IPS DF 4.7 (cell line): ENCODE measurements around the gene SCAMP4.

Experiments used
- DNase-seq: peaks from one replicate; pipeline ENCODE4 v3.0.0-alpha.2; 2013; ENCODE audit warnings: low spot score; ENCODE audit errors: extremely low read depth

The SCAMP4 gene

DNA sequence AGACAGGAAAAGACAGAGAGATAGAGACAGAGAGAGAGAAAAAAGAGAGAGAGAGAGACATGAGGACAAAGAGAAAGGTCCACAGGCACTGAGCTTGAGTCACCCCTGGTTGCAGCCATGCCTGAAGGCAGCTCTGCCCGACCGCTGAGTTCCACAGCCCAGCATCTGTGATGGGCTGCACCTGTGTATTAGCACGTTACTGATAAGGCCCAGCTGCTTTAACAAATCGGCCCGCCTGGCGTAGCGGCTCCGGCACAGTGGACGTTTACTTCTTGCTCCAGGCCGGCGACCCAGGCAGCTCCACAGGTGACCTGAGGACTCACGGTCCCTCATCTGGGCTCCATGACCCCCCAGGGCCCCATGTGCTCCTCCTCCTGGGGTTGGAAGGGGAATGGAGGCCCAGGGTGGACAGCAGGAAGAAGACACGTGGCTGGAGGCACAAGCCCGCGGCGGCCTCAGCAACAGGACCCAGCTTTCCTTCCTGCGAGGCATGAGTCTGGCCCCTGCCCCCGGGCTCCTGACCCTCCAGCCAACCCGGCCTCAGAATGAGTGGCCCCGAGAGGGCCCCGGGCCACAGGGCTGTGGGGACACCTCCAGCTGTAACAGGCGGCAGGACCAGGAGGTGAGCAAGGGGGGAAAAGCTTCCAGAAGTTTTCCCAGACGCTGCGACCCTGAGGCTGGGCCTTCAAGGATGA is 31.9 kb downstream of the SCAMP4 start:
- no peak for DNase-seq

- DNase-seq: no peak
These were observed 32.9 kb downstream of the SCAMP4 start for GRCh38 chr19:1938071-1938470.

DNA sequence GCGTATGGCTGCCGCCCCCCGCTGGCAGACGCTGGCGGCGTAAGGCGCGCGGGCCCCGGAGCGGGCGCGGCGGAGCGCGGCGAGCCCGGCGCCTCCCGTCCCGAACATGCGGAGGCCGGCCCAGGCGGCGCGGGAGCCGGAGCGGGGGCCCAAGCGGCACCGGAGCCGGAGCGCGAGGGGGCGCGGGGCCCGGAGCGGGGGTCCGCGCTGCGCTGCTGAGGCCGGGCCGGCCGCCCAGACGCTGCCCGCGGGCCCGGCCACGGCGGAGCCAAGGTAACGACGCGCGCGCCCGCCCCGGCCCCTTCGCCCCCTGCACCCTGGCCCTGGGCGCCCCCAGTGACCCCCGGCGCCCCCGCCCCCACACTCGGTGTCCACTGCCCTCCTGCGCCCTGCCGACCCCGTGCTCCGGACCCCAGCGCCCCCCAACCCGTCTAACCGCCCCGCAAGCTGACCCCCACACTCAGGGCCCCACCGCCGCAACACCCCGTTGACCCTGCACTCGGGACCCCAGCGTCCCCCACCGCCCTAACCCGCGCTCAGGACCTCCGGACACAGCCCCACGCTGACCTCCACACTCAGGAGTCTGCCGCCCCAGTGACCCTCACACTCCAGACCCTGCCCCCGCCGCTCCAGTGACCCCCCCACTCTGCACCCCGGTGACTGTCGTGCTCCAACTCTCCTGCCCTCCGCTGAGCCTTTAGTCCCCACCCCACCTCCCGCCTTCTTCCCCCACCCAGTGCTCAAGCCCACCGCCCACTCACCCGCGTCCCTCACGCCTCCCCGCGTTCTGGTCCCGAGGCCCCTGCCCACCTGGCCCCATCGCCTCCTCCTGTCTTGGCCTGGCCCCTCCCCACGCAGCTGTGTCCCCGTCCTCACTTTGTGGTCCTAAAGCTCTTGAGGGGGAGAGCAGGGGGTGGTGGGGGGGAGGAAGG is 36.2 kb downstream of the SCAMP4 start, which contains the start of gene CSNK1G2:
Gene CSNK1G2, plus strand, starts transcription at position 27 of the 932 bp plus-strand sequence. CDS start 28,601 bp downstream, outside the sequence.
- no peak for DNase-seq

- DNase-seq: no peak
These were observed 37.1 kb downstream of the SCAMP4 start for GRCh38 chr19:1942078-1942933.

- no peak for DNase-seq
These were observed 37.8 kb downstream of the SCAMP4 start for GRCh38 chr19:1942934-1943555.

GRCh38 chr19:1943661-1944087 is 38.5 kb downstream of the SCAMP4 start:
- no peak for DNase-seq

GRCh38 chr19:1944088-1944915 is 39.1 kb downstream of the SCAMP4 start:
- no peak for DNase-seq

GRCh38 chr19:1944916-1945561 is 39.8 kb downstream of the SCAMP4 start:
- DNase-seq: no peak

DNA sequence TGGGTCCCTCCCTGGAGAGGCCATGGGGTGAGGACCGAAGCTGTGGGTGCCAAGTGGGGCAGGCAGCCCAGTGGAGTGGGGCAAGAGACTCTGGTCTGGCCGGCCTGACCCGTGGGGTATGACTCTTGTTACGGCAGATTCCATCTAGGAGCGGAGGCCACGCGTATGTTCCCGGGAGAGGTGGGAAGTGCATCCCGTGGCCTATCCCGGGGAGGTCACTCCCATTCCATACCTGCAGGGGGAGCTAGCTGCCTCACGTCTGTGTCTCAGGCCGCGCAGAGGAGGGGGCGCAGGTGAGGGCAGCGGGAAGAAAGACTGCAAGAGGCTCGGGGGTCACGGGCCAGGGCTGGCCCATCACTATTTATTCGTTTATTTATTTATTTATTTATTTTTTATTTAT is 40.7 kb downstream of the SCAMP4 start:
- no peak for DNase-seq

GRCh38 chr19:1947651-1948209 is 42.5 kb downstream of the SCAMP4 start:
- no peak for DNase-seq

DNA sequence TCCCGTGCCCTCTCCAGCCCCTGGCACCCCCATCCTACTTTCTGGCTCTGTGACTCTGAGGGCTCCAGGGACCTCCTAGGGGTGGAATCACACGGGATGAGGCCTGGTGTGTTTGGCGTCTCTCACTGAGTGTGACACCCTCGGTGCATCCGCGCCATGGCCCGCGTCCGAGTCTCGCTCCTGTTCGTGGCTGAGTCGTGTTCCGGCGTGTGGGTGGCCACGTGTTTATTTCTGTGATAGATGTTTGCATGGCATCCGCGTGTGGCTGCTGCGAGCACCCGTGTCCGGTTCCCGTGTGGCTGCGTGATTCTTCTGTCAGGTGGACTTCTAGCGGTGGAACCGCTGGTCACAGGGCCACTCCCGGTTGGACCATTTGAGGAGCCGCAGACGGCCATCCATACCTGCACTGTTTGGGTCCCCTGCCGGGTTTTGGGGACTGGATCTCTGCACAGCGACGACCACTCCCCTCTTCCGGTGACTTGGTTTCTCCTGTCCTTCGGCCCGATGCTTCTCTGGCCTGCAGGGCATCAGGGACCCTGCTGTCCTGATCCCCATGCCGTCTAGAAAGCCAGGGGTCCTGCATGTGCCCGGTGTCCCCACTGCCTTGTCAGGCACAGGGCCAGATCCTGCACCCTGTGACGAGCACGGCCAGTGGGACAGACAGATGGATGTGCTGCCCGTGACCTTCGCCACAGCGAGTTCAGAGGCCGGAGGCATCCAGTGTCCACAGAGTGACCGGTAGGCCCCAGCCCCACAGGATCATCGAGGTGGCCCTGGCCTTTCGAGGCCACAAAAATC is 44.3 kb downstream of the SCAMP4 start:
- no peak for DNase-seq

DNA sequence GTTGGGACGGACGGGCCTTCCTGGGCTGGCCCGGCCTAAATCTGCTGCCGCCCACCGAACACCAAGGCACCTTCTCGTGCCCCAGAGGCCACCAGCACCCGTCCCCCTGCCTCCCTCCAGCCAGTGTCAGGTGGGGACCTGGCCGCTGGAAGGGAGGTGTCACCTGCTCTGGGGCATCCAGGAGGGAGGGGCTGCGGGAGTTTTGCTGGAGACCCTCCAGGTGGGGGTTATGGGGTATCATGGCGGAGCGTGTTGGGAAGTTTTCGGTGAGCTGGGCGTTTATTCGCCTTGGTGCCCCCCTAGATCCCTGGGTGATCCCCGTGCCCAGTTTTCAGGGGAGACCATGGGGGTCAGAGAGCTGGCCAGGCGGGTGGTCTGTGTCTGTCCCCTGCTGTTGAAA is 45.4 kb downstream of the SCAMP4 start:
- DNase-seq: no peak

DNA sequence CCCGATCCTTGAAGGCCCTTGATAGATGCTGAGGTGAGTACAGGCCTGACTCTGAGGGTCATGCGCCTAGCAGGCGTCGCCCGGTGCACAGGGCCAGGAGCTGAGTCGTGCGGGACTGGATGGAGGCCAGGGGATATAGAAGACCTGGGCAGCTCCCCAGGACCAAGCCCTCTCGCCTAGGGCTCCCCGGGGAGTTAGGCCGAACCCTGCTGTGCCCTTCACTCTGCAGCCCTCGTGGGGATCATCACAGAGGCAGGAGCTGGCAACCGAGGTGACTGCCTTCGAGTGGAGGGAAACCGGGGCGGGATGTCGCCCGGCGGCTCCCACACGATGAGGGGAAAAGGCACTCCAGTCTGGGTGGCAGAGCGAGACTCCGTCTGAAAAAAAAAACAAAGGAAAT is 47.4 kb downstream of the SCAMP4 start:
- DNase-seq: no peak

DNA sequence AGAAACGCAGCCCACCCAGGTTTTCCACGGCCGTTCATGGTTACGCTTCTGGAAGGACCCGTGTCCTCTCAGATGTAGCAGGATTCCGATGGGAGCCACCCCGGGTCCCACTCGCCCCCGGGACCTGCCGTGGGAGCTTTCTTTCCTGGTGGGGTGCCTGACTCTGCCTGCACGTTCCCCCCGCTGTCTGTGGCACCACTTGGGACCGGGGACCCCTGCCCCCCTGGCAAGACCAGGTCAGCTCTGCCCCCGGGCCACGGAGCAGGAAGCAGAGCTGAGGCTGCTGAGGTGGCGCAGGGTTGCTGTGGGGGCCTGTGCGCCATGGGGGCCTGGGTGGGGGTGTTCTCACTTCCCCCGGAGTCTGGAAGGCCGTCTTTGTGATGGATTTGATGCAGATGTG is 47.8 kb downstream of the SCAMP4 start:
- DNase-seq: no peak

DNA sequence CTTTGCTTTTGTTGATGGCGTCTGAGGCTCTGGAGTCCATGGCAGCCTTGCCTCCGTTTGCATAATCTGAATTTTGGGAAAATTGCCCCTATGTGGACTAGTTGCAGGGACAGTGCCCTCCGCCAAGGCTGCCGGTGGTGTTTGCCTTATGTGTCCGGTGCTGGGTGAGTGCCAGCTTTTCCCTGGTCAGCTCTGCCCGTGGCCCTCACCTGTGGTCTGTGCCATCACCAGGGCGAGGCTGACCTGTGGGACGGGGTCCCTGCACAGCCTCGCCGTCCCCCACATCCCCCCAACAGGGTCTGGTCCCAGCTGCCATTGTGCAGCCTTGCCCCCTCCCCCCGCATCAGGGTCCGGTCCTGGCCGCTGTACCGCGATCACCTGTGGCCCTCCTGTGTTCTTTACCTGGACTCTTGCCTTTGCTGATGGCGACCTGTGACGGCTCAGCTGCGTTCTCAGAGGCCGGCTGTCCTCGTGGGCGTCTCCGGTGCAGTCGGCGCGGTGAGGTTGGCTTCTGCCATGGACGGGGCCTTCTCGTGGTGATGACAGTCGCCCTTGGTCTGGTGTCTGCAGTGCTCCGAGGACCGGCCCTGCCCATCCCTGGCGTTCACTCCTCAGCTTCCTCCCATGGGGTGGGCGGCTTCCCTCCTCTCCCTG is 48.4 kb downstream of the SCAMP4 start:
- DNase-seq: no peak

- DNase-seq: no peak
These were observed 49.3 kb downstream of the SCAMP4 start for GRCh38 chr19:1954532-1954933.

GRCh38 chr19:1955171-1956121 is 50.2 kb downstream of the SCAMP4 start:
- DNase-seq: no peak
